ENCODE measurements around the gene PVALB. TPM values are rescaled to one million over a fixed set of nuclear protein-coding genes. Genes with fewer than 3 reads are reported as not detected.

Gene PVALB
- total and polyA plus RNA-seq, 4 donors: 0.56 to 3.4 (median 1.1) TPM

GRCh38 chr22:36775964-36776669, 40.7 kb downstream of the PVALB start, which contains the start of gene IFT27:
IFT27 (minus strand) TSS chr22:36776119; CDS start chr22:36775707, 412 bp downstream.
- Histone ChIP-seq H3K27ac (ENCODE audit: low read depth in 1 of 2, low read length in 2 of 2) (peak within 1 kb of the TSS; percentile 39 to 41), H3K36me3 (ENCODE audit: control insufficient read depth in 4 of 4, insufficient read depth in 3 of 4, low read depth in 1 of 4, low read length in 3 of 4) (no peaks in the 10 kb centered on the region), H3K4me3 (ENCODE audit: low read depth in 1 of 3, low read length in 3 of 3) (peak within 1 kb of the TSS; percentile 78 to 90 (median 84)), H3K9ac (ENCODE audit: low read depth in 1 of 2, low read length in 2 of 2) (peak within 1 kb of the TSS; percentile 43 to 72), H3K27me3 (ENCODE audit: control insufficient read depth in 4 of 4, insufficient read depth in 4 of 4, low read length in 3 of 4) (no peaks in the 10 kb centered on the region), H3K4me1 (ENCODE audit: control insufficient read depth in 4 of 4, insufficient read depth in 4 of 4, low read length in 3 of 4) (peaks cover 2 to 14% (median 10%) of the 10 kb centered on the region in 4 donors), H3K9me3 (ENCODE audit: control insufficient read depth in 4 of 4, low read length in 3 of 4) (no peaks in the 10 kb centered on the region)
- under 1% methylated on average over 43 of the region's 43 CpGs for WGBS
- TF ChIP-seq HNF4G (IDR thresholded peaks at IDR 0.05): no peak
- TF ChIP-seq NR2F2 (IDR thresholded peaks at IDR 0.05): peak; percentile 42
- TF ChIP-seq RXRA (IDR thresholded peaks at IDR 0.05): peak; percentile 43 to 49
- peak; percentile 100 for TF ChIP-seq SP1 (IDR thresholded peaks at IDR 0.05)
- TF ChIP-seq FOXA1 (IDR thresholded peaks at IDR 0.05): peak; percentile 27
- peak; percentile 53 to 73 for TF ChIP-seq EGR1 (IDR thresholded peaks at IDR 0.05; ENCODE audit: low read depth in 2 of 2)
- TF ChIP-seq JUND (IDR thresholded peaks at IDR 0.05): peak; percentile 72 to 85
- TF ChIP-seq RAD21 (IDR thresholded peaks at IDR 0.05): no peak
- peak; percentile 80 for TF ChIP-seq ZBTB33 (IDR thresholded peaks at IDR 0.05)
- TF ChIP-seq, protein P1, sequence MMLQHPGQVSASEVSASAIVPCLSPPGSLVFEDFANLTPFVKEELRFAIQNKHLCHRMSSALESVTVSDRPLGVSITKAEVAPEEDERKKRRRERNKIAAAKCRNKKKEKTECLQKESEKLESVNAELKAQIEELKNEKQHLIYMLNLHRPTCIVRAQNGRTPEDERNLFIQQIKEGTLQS (IDR thresholded peaks at IDR 0.05): no peak
- TF ChIP-seq GABPA (IDR thresholded peaks at IDR 0.05 in 1 of 2, conservative IDR thresholded peaks at IDR 0.05 in 1 of 2): peak; percentile 44 to 80
- TF ChIP-seq HNF4A (conservative IDR thresholded peaks at IDR 0.05): peak in 1 of 2 donors; percentile 50
- peak; percentile 88 for TF ChIP-seq YY1 (IDR thresholded peaks at IDR 0.05)
- peak; percentile 94 for DNase-seq (ENCODE audit: low spot score)

DNA sequence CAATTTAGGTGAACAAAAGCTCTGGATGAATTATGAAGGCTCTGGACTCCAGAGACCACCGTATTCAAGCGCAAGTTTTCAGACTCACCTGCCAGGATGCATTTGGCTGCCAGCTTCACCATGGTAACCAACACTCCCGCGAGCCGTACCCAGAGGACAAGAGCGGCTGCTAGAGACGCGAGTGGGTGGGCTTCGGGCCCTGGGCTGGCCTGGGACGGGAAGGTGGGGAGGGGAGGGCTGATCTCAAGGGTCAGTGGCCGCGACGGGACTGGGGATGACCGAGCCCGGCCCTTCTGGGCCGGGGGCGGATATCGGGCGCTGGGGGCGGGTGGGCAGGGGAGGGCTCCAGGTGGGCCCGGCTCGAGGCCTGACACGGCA, 41.3 kb downstream of the PVALB start:
- Histone ChIP-seq H3K9me3 (ENCODE audit: control insufficient read depth in 4 of 4, low read length in 3 of 4) (no peaks in the 10 kb centered on the region), H3K4me3 (ENCODE audit: low read depth in 1 of 3, low read length in 3 of 3) (peak overlapping the region; percentile 78 to 90 (median 84)), H3K4me1 (ENCODE audit: control insufficient read depth in 4 of 4, insufficient read depth in 4 of 4, low read length in 3 of 4) (peaks cover 2 to 14% (median 10%) of the 10 kb centered on the region in 4 donors), H3K9ac (ENCODE audit: low read depth in 1 of 2, low read length in 2 of 2) (peak overlapping the region; percentile 43 to 72), H3K36me3 (ENCODE audit: control insufficient read depth in 4 of 4, insufficient read depth in 3 of 4, low read depth in 1 of 4, low read length in 3 of 4) (no peaks in the 10 kb centered on the region), H3K27me3 (ENCODE audit: control insufficient read depth in 4 of 4, insufficient read depth in 4 of 4, low read length in 3 of 4) (no peaks in the 10 kb centered on the region), H3K27ac (ENCODE audit: low read depth in 1 of 2, low read length in 2 of 2) (peak overlapping the region; percentile 39 to 41)
- WGBS: under 1% methylated on average over 23 of the region's 23 CpGs
- DNase-seq (ENCODE audit: low spot score): no peak
- TF ChIP-seq FOXA1 (IDR thresholded peaks at IDR 0.05) (no peak), YY1 (IDR thresholded peaks at IDR 0.05) (no peak), RAD21 (IDR thresholded peaks at IDR 0.05) (no peak), RXRA (IDR thresholded peaks at IDR 0.05) (no peak), CTCF (IDR thresholded peaks at IDR 0.05; ENCODE audit: low read depth, low read length, missing input control) (no peak), FOXA2 (IDR thresholded peaks at IDR 0.05) (no peak), NR2F2 (IDR thresholded peaks at IDR 0.05) (no peak)
- TF ChIP-seq, protein P1 (IDR thresholded peaks at IDR 0.05): no peak

Measured in liver (tissue), 9 donors.